NCI-H1694 treated with DMSO at 0.1 percent for 48 hours (cell line): Measurements from ENCODE around the gene SPTAN1.
"Not testable (repeated sequence)": the region's sequence is repeated elsewhere in the genome, so short reads cannot be mapped to it uniquely, and the experiment has no call there.

Source experiments
- DNase-seq: peaks from one replicate; lab custom pipeline; 2025; lab: John Stamatoyannopoulos, UW

SPTAN1 gene

DNA sequence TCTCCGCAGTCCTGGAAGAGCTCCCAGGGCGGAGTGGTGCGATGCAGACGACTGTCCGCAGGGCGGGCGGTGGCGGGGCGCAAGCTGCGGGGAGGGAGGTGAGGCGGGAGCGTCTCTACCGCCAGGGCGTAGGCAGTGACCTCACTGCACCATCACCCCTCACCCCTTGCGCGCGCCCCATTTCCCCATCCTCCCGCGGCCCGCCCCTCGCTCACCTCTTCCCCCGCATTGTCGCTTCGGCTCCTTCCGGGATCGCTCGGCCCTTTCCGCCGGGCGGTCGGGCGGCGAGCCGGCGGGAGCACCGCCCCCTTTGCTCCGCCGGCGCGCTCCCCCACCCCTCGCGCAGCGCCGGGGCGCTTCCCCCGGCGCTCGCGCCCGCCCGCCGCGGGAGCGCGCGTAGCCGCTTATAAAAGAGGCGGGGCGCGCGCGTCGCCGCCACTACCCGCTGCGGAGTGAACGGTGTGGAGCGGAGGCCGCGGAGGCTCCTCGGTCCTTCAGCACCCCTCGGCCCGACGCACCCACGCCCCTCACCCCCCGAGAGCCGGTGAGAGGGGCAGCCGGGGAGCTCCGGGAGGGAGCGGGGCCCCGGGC is at the start of gene SPTAN1:
SPTAN1 (plus strand) TSS at position 435 of the 591 bp plus-strand sequence. CDS start 14,154 bp downstream, outside the sequence.
- peak; percentile 75 for DNase-seq

- not testable (repeated sequence) for DNase-seq
Observed at GRCh38 chr9:128503415-128503825, 49.0 kb upstream of the SPTAN1 start.

GRCh38 chr9:128503870-128504269 is 48.5 kb upstream of the SPTAN1 start:
- no peak for DNase-seq

DNA sequence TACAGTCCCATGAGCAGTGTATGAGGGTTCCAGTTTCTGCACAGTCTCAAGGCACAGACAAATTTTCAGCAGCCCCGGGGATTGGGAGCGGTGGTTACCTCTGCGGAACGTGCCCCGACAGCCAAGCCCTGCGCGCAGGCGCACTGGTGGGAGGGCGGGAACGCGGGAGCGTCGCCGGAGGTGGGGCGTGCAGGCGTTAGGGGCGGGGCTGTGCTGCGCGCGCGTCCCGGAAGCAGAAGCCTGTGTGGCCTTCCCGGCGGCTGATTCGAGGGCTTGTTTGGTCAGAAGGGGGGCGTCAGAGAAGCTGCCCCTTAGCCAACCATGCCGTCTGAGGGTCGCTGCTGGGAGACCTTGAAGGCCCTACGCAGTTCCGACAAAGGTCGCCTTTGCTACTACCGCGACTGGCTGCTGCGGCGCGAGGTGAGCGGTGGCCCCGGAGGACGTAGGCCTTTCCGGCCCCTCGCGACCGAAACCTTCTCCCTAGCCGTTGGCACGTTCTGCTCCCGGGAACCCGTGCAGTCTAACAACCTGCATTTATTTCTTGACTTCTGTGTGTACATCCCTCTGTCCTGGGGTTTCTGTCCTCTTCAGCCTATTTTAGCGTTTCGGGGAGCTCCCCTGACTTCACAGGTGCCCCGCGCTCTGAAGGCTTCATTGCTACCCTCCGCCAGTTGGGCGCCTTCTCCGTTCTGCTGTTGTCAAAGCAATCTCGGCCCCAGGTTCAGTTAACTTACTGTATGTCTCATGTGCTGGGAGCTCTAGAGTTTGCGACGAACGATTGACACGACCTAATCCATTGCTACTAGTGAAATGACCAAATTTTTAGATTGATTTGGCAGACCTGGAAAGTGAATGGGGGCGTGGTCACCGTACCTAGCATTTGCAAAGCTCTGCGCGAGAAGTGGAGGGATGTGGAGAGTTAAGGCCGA is 47.6 kb upstream of the SPTAN1 start, which contains the start of gene GLE1:
GLE1 (plus strand) TSS at position 235 of the 929 bp plus-strand sequence; CDS start at position 322, 87 bp downstream.
- peak; percentile 73 for DNase-seq

GRCh38 chr9:128505414-128505765 is 47.0 kb upstream of the SPTAN1 start:
- DNase-seq = no peak

- not testable (repeated sequence) for DNase-seq
Observed at GRCh38 chr9:128505906-128506305, 46.5 kb upstream of the SPTAN1 start.

DNA sequence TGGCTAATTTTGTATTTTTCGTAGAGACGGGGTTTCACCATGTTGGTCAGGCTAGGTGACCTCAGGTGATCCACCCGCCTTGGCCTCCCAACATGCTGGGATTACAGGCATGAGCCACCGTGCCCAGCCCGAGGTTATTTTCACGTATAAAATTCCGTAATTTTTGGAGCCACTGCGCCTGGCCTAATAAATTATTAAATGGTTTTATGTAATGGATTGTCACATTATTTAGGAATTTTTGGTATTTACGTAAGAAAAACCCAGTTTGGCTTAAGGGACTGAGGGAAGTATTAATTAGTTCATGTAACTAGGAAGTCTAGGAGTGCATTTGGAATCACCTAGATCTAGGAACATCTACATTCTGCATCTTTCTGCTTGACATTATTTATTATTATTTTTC is 39.6 kb upstream of the SPTAN1 start:
- no peak for DNase-seq

DNA sequence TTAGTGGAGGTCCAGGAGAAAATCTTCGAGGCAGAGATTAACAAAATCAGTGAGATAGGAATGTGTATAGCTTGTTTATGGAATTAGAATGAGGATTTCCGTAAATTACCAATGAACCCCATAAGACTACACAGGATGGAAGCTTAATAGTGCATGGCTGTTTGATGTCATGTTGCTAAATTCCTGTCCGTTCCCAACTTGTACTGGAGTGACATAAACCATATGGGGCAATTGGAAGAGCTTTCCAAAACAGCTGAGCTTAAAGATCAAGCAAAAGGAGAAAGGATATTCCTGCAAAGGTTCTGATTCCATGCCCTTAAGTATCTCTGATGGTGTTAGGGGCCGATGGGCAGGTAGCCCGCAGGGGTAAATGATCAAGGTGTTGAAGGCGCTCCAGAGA is 30.4 kb upstream of the SPTAN1 start:
- DNase-seq = no peak

DNA sequence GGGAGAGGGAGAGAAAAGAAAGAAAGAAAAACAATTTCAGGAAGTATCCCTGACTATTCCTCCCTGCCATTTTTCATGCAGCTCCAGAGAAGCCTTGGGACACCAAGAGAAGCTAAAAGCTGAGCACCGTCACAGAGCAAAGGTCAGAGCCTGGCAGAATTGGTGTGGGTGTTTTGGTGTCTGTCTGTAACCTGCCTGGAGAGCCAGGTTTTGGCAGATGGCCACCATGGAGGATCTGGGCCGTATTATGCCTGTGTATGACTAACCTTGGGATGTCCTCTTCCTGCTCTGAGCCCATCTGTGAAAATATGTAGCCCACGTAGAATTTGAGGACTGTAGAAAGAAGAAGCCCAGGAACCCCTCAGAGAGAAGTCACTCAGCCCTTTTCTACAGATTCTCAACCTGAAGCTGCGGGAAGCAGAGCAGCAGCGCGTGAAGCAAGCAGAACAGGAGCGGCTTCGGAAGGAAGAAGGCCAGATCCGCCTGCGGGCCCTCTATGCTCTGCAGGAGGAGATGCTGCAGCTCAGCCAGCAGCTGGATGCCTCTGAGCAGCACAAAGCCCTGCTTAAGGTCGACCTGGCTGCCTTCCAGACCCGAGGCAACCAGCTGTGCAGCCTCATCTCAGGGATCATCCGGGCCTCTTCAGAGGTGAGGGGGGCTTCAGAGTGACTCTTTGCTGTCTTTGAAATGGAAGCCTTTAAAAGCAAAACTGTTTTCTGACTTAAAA is 29.0 kb upstream of the SPTAN1 start:
- DNase-seq = peak; percentile 68

DNA sequence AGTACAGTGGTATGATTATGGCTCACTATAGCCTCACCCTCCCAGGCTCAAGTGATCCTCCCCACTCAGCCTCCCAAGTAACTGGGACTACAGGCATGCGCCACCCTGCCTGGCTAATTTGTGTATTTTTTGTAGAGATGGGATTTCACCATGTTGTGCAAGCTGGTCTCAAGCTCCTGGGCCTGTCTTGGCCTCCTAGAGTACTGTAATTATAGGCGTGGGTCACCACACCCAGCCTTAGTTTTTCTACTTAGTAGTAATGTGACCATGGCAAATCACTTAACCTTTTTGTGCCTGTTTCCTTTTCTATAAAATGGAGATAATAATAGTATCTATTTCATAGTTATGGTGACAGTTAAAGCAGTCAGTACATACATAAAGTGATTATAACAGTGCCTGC is 25.7 kb upstream of the SPTAN1 start:
- no peak for DNase-seq

- no peak for DNase-seq
Observed at GRCh38 chr9:128528445-128529160, 23.8 kb upstream of the SPTAN1 start.

DNA sequence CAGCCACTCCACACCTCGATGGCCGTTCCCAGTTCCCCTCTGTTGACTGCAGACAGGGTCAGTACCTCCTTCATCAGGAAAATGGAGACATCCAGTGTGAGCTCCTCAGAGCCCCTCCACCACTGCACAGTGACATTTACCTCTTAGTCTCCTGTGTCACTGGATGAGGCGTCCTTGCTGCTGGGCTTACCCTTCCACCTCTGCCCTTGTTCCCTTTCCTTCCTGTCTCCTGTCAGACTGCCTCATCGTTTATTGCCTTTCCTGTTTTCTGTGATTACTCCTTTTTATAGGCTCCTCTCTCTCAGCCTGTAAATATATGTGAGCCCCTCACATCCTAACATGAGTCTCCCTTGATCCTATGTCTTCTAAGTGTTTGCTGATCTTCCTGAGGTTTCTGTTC is 23.2 kb upstream of the SPTAN1 start:
- DNase-seq = no peak

DNA sequence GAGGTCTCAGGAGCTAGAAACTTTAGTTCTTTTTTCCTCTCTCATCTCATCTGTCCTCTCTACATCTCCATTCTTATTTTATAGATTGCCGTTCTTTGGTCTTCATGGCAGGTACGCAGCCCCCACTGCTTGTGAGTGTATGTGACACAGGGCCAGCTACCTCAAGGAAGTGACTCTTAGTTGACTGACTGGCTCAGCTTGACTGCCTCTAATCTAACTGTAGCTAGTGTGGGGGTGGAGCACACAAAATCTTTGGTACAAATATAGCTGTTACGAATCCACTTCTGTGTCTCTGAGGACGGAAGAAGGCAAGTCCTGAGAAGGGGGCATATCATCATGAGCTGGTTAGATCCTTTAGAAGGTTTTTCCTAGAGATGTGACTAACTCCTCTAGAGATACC is 19.8 kb upstream of the SPTAN1 start:
- no peak for DNase-seq

GRCh38 chr9:128540634-128541360 is 11.6 kb upstream of the SPTAN1 start:
- no peak for DNase-seq

DNA sequence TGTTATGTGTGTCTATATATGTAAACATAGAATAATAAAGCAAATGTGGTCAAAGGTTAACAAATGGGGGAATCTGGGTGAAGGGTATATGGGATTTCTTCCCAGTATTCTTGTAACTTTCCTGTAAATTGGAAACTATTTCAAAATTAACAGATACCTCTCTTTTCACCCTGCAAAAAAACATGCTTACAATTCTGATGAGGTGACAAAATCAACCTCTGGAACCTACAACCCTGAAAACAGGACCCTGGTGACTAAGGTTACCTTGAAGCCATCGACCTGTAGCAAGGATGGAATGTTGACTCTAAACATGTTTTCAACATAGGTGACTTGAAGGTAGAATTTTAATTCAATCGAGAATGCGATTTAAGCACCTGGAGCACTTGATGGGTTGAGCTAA is 5.9 kb upstream of the SPTAN1 start:
- DNase-seq = no peak

GRCh38 chr9:128548876-128549275 is 3.5 kb upstream of the SPTAN1 start:
- DNase-seq = no peak

- DNase-seq = no peak
Observed at GRCh38 chr9:128550226-128550625, 2.2 kb upstream of the SPTAN1 start.

GRCh38 chr9:128550770-128551656 is 1.4 kb upstream of the SPTAN1 start:
- DNase-seq = peak; percentile 54

- DNase-seq = peak; percentile 75
Observed at GRCh38 chr9:128551657-128552152, 682 bp upstream of the SPTAN1 start.
